WTC11 (cell line): ENCODE measurements around the gene GGCT. TPM values are rescaled to one million over a fixed set of nuclear protein-coding genes. Genes with fewer than 3 reads are reported as not detected.

Source experiments
- ATAC-seq: fragments of 200-7000 bp; cut with Tn5 transposase; 2 replicates; pipeline ENCODE4 v1.10.0; 2021; ENCODE audit warnings: mild to moderate bottlenecking, moderate library complexity
- CTCF ChIA-PET: fragments of 300-600 bp; sonication (Branson Sonifier 250); formaldehyde crosslinking; loops from one replicate; lab custom pipeline; 2021; ENCODE audit warnings: antibody characterized with exemption; lab: Charles Lee
- POLR2A ChIA-PET: fragments of 350-600 bp; sonication (Branson Sonifier 250); formaldehyde crosslinking; loops from one replicate; lab custom pipeline; 2021; ENCODE audit warnings: antibody characterized with exemption; lab: Charles Lee
- DNase-seq: peaks from one replicate; pipeline ENCODE4 v3.0.0; 2021; ENCODE audit warnings: low spot score
- H3K27ac Mint-ChIP-seq: 2 replicates; pipeline ENCODE4 v1.8.0; 2021; ENCODE audit warnings: mixed read lengths
- H3K27me3 Mint-ChIP-seq: 2 replicates; pipeline ENCODE4 v1.8.0; 2021; ENCODE audit warnings: low read depth, mild to moderate bottlenecking, moderate library complexity, mixed read lengths
- H3K36me3 Mint-ChIP-seq: 2 replicates; pipeline ENCODE4 v1.8.0; 2021; ENCODE audit warnings: mixed read lengths
- H3K4me1 Mint-ChIP-seq: 2 replicates; pipeline ENCODE4 v1.8.0; 2022; ENCODE audit warnings: mixed read lengths
- H3K4me3 Mint-ChIP-seq: 2 replicates; pipeline ENCODE4 v1.8.0; 2021; ENCODE audit warnings: mild to moderate bottlenecking, moderate library complexity, mixed read lengths
- H3K9me3 Mint-ChIP-seq: 2 replicates; pipeline ENCODE4 v1.8.0; 2021; ENCODE audit warnings: mixed read lengths
- AR ChIP-seq: fragments of 250-450 bp; sonication (Bioruptor Pico); IDR thresholded peaks from 2 replicates; pipeline ENCODE4 v1.9.0; 2021; ENCODE audit warnings: mild to moderate bottlenecking
- E2F4 ChIP-seq: sonication (generic); formaldehyde crosslinking; IDR thresholded peaks from 2 replicates; pipeline ENCODE4 v1.8.1; 2022; ENCODE audit warnings: low read depth, mild to moderate bottlenecking, moderate library complexity, missing genetic modification reagents, borderline replicate concordance
- FOXP1 ChIP-seq: sonication (generic); formaldehyde crosslinking; IDR thresholded peaks from 2 replicates; pipeline ENCODE4 v1.8.0; 2022; ENCODE audit warnings: missing genetic modification reagents, mild to moderate bottlenecking, moderate library complexity, borderline replicate concordance
- MXD4 ChIP-seq: fragments of 250-450 bp; sonication (Bioruptor Pico); IDR thresholded peaks from 2 replicates; pipeline ENCODE4 v1.8.0; 2021; ENCODE audit warnings: mild to moderate bottlenecking, moderate library complexity, borderline replicate concordance
- NFE2L1 ChIP-seq: sonication (generic); formaldehyde crosslinking; IDR thresholded peaks from 2 replicates; pipeline ENCODE4 v1.8.1; 2023; ENCODE audit warnings: missing genetic modification reagents
- PRDM15 ChIP-seq: sonication (generic); formaldehyde crosslinking; IDR thresholded peaks from 2 replicates; pipeline ENCODE4 v1.8.0; 2022; ENCODE audit warnings: missing genetic modification reagents
- PREB ChIP-seq: sonication (generic); formaldehyde crosslinking; IDR thresholded peaks from 2 replicates; pipeline ENCODE4 v1.8.1; 2022; ENCODE audit warnings: mild to moderate bottlenecking, missing genetic modification reagents, moderate library complexity, borderline replicate concordance
- SMAD3 ChIP-seq: sonication (generic); formaldehyde crosslinking; IDR thresholded peaks from 2 replicates; pipeline ENCODE4 v1.8.0; 2022; ENCODE audit warnings: missing genetic modification reagents, mild to moderate bottlenecking, borderline replicate concordance
- STAT6 ChIP-seq: sonication (generic); formaldehyde crosslinking; conservative IDR thresholded peaks from 2 replicates; pipeline ENCODE4 v1.8.1; 2023; ENCODE audit warnings: mild to moderate bottlenecking, low read depth, missing genetic modification reagents, moderate library complexity
- ZMAT4 ChIP-seq: fragments of 250-450 bp; sonication (Bioruptor Pico); IDR thresholded peaks from 2 replicates; pipeline ENCODE4 v1.9.0; 2021; ENCODE audit warnings: mild to moderate bottlenecking
- ZNF121 ChIP-seq: sonication (generic); formaldehyde crosslinking; IDR thresholded peaks from 2 replicates; pipeline ENCODE4 v1.8.0; 2023; ENCODE audit warnings: missing genetic modification reagents
- ZNF138 ChIP-seq: sonication (generic); formaldehyde crosslinking; conservative IDR thresholded peaks from 2 replicates; pipeline ENCODE4 v1.8.1; 2022; ENCODE audit warnings: mild to moderate bottlenecking, moderate library complexity, missing genetic modification reagents
- ZNF317 ChIP-seq: sonication (generic); formaldehyde crosslinking; IDR thresholded peaks from 2 replicates; pipeline ENCODE4 v1.8.1; 2023; ENCODE audit warnings: low read depth, mild to moderate bottlenecking, moderate library complexity, missing genetic modification reagents, borderline replicate concordance
- ZNF425 ChIP-seq: fragments of 250-450 bp; sonication (Bioruptor Pico); conservative IDR thresholded peaks from 2 replicates; pipeline ENCODE4 v1.9.0; 2021; ENCODE audit warnings: mild to moderate bottlenecking
- ZNF512 ChIP-seq: sonication (generic); formaldehyde crosslinking; IDR thresholded peaks from 2 replicates; pipeline ENCODE4 v1.8.1; 2022; ENCODE audit warnings: missing genetic modification reagents, borderline replicate concordance
- ZNF671 ChIP-seq: fragments of 250-450 bp; sonication (Bioruptor Pico); IDR thresholded peaks from 2 replicates; pipeline ENCODE4 v1.8.0; 2021; ENCODE audit warnings: mild to moderate bottlenecking
- total RNA-seq: library from RNA; stranded (reverse); gene quantifications from 3 replicates; pipeline ENCODE4 v1.2.3, GENCODE V29; 2021

Gene GGCT
- total RNA-seq, 1 experiment from 2014 or later = 95.4 TPM

GRCh38 chr7:30531286-30531685, 26.7 kb upstream of the GGCT start (continued):
- TF ChIP-seq ZNF425 = no peak

GRCh38 chr7:30530373-30530772, 25.7 kb upstream of the GGCT start:
- POLR2A ChIA-PET = interaction anchor here (0.6 kb wide), 1 partner anchor 274 kb away, joined by 3 read pairs; no protein-coding TSS in a partner anchor
- Mint-ChIP-seq H3K36me3 (no peaks in the 10 kb centered on the region), H3K27ac (no peak overlapping the region), H3K27me3 (peaks cover 11% of the 10 kb centered on the region; the same call in 1 of the 2 replicates), H3K9me3 (peaks cover 5% of the 10 kb centered on the region), H3K4me1 (peaks cover 3% of the 10 kb centered on the region; the same call in 1 of the 2 replicates), H3K4me3 (no peak overlapping the region)
- DNase-seq = no peak
- ATAC-seq = no peak
- CTCF ChIA-PET = no interaction called here
- TF ChIP-seq PREB (CRISPR knock-in tag) (no peak), MXD4 (CRISPR knock-in tag) (no peak), E2F4 (CRISPR knock-in tag) (no peak), ZNF121 (no peak), AR (CRISPR knock-in tag) (no peak), ZNF671 (CRISPR knock-in tag) (no peak), SMAD3 (CRISPR knock-in tag) (no peak), ZNF512 (CRISPR knock-in tag) (no peak), PRDM15 (CRISPR knock-in tag) (no peak), ZNF138 (no peak), ZNF317 (CRISPR knock-in tag) (no peak), NFE2L1 (CRISPR knock-in tag) (no peak), FOXP1 (CRISPR knock-in tag) (no peak), ZMAT4 (CRISPR knock-in tag) (no peak), STAT6 (no peak)
